OCI-LY3 (cell line): ENCODE measurements around the gene MICA.

ENCODE experiments used
- EZH2phosphoT487 ChIP-seq: fragments of 200-600 bp; shearing (Covaris generic); IDR thresholded peaks from 2 replicates; pipeline ENCODE4 v1.6.1; 2018; ENCODE audit warnings: antibody characterized with exemption, mixed run types, low read depth
- TF ChIP-seq, protein P1 (sequence below): fragments of 200-600, 300-600 bp; sonication (generic); IDR thresholded peaks from 2 replicates; pipeline ENCODE4 v1.5.1; 2014; ENCODE audit warnings: antibody characterized with exemption, low read length, low read depth

DNA sequence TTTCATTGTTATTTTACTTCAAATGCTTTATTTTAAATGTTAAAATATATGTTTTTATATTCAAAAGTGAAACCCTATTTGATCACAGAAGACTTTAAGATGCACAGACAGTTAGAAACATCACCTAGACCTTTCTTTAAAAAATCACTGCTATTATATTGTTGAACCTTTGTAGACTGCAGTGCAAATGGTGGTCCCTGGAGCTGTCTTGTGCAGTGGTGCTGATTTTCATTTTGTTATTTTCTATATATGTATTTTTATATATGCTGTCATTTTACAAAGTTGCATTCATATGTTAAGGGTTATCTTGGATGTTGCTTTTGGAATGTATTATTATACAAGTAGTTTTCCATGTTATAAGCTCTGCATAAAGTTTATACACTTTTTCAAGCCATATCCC, 27.7 kb upstream of the MICA start:
- TF ChIP-seq, protein P1, sequence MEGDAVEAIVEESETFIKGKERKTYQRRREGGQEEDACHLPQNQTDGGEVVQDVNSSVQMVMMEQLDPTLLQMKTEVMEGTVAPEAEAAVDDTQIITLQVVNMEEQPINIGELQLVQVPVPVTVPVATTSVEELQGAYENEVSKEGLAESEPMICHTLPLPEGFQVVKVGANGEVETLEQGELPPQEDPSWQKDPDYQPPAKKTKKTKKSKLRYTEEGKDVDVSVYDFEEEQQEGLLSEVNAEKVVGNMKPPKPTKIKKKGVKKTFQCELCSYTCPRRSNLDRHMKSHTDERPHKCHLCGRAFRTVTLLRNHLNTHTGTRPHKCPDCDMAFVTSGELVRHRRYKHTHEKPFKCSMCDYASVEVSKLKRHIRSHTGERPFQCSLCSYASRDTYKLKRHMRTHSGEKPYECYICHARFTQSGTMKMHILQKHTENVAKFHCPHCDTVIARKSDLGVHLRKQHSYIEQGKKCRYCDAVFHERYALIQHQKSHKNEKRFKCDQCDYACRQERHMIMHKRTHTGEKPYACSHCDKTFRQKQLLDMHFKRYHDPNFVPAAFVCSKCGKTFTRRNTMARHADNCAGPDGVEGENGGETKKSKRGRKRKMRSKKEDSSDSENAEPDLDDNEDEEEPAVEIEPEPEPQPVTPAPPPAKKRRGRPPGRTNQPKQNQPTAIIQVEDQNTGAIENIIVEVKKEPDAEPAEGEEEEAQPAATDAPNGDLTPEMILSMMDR: no peak
- TF ChIP-seq EZH2phosphoT487: no peak
